ENCODE measurements around the gene ADSS1.

DNA sequence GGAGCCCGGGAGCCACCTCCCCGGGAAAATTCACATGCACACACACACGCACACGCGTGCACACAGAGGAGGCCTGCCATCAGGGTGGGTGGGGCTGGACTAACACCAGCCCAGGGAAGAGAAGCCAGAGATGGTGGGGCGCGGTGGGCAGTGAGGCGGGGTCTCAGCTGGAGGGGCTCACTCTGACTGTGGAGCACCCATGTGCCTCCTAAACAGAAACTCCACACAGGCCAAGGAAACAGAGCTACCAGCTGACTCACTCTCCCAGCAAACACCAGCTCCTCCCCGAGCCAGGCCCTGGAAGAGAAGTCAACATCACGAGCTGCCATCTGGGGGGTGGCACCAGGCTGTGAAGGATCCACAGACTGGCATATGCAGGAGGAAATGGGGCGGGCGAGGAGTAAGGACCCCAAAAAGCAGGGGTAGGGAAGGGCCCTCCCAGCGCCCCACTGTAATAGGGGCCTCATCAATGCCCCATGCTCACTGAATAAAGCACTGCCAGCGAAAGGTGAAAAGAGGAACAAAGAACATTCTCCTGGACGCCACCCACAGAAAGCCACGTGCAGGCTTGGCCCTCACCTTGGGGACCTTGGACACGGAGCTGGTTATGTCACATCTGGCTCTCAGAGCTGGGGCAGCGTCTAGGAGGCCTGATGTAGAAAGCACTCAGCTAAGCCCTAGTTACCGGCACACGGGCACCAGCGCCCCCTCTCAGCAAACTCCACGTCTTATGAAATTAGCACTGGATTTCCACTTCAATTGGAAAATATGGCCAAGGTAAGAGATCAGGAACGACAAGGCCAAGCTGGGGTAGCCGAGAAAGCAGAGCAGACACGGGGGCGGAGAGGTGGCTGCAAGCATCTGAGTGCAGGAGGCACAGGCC lies 43.0 kb upstream of the ADSS1 start:
- TF ChIP-seq, protein P1, sequence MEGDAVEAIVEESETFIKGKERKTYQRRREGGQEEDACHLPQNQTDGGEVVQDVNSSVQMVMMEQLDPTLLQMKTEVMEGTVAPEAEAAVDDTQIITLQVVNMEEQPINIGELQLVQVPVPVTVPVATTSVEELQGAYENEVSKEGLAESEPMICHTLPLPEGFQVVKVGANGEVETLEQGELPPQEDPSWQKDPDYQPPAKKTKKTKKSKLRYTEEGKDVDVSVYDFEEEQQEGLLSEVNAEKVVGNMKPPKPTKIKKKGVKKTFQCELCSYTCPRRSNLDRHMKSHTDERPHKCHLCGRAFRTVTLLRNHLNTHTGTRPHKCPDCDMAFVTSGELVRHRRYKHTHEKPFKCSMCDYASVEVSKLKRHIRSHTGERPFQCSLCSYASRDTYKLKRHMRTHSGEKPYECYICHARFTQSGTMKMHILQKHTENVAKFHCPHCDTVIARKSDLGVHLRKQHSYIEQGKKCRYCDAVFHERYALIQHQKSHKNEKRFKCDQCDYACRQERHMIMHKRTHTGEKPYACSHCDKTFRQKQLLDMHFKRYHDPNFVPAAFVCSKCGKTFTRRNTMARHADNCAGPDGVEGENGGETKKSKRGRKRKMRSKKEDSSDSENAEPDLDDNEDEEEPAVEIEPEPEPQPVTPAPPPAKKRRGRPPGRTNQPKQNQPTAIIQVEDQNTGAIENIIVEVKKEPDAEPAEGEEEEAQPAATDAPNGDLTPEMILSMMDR (IDR thresholded peaks at IDR 0.05): no peak
- no peak for TF ChIP-seq FOXP1 (CRISPR knock-in tag; IDR thresholded peaks at IDR 0.05; ENCODE audit: borderline replicate concordance)
